Ovary (tissue), 9 donors: ENCODE results near the gene HNRNPC. TPM values are rescaled to one million over a fixed set of nuclear protein-coding genes. Genes with fewer than 3 reads are reported as not detected.

Experiments
- DNase-seq, 5 donors: peaks; one replicate each; pipeline ENCODE4 v3.0.0-alpha.2; 2019 to 2020
- H3K27ac ChIP-seq, 2 donors: fragments of 200-600 bp; one replicate each; pipeline versions ENCODE4 v1.5.1 to v1.8.0; 2019 to 2022
- H3K27me3 ChIP-seq: fragments of 200-600 bp; one replicate; pipeline ENCODE4 v1.8.0; 2022
- H3K36me3 ChIP-seq: fragments of 200-600 bp; sonication (generic); one replicate; pipeline ENCODE4 v1.5.1; 2019
- H3K4me1 ChIP-seq: one replicate; pipeline ENCODE4 v1.8.1; 2013; ENCODE audit warnings: mild to moderate bottlenecking, moderate library complexity; ENCODE audit not compliant: insufficient read depth
- H3K4me3 ChIP-seq: fragments of 200-600 bp; sonication (generic); one replicate; pipeline ENCODE4 v1.5.1; 2017
- H3K9me3 ChIP-seq, 2 donors: fragments of 200-600 bp in 1 of 2; sonication (generic) in 1 of 2; one replicate each; pipeline versions ENCODE4 v1.5.1 to v1.8.1; 2013 to 2019; ENCODE audit warnings: mild to moderate bottlenecking in 1 of 2, moderate library complexity in 1 of 2
- EP300 ChIP-seq: sonication (generic); formaldehyde crosslinking; IDR thresholded peaks from one replicate; pipeline ENCODE4 v1.6.1; 2017; ENCODE audit warnings: antibody characterized with exemption
- POLR2A ChIP-seq: fragments of 450-650 bp; IDR thresholded peaks from one replicate; pipeline ENCODE4 v1.6.1; 2017; ENCODE audit warnings: antibody characterized with exemption, mild to moderate bottlenecking, moderate library complexity
- WGBS, 3 donors: extraction: QIAGEN DNeasy Blood & Tissue Kit in 1 of 3; methylation state at CpG; one replicate each; pipeline versions ENCODE4 v1.1.5 to v1.1.7; 2013 to 2017; 5-methylcytosine and 5-hydroxymethylcytosine counted together
- intact Hi-C, 4 donors: fragments of 100-400 bp; cut with DNase I; formaldehyde crosslinking; loops; one replicate each; pipeline versions ENCODE4 v1.11.0 to v1.15.1; 2022 to 2023
- polyA plus RNA-seq, 2 donors: library from polyadenylated mRNA; stranded (reverse); fragments of 200-250 nt in 1 of 2; fragments of 350-450 nt in 1 of 2; fragmentation: Illumina TruSeq in 1 of 2; extraction: RNeasy Lipid Tissue Mini Kit (QIAGEN cat#74804) in 1 of 2; gene quantifications; one replicate each; pipeline ENCODE4 v1.2.3, GENCODE V29; 2013 to 2014
- total RNA-seq, 7 donors: library from RNA; depleted of rRNA in 2 of 7; stranded (reverse); fragments of >200 nt in 2 of 7; fragmentation: NEBNext Ultra II Directional in 3 of 7; extraction: Animal tissue kit (Norgen Biotek cat#: 25700) in 3 of 7; gene quantifications; one replicate each; pipeline versions ENCODE4 v1.1.0 to v1.2.4, GENCODE V29; 2016 to 2023
- TF ChIP-seq, protein P1 (sequence below), 3 donors: fragments of 450-650 bp in 2 of 3; fragments of 200-600 bp in 1 of 3; IDR thresholded peaks; one replicate each; pipeline versions ENCODE4 v1.5.1 to v1.8.0; 2016 to 2022; ENCODE audit warnings: antibody characterized with exemption in 3 of 3, mild to moderate bottlenecking in 1 of 3
- donor health status: DM: no; HTN: no; CAD: no; lungs with moderate emphysema.
- donor health status: DM: no; HTN: no; CAD: no.
- donor health status: Bipolar disorder and iron deficiency.
- donor health status: DM: yes; HTN: yes; CAD: no.
- donor health status: DM: no; HTN: no; CAD: no.
- donor health status: DM: yes; HTN: yes; CAD: no.

Gene HNRNPC
- total and polyA plus RNA-seq, 9 donors, result 427 to 913 (median 526) TPM

DNA sequence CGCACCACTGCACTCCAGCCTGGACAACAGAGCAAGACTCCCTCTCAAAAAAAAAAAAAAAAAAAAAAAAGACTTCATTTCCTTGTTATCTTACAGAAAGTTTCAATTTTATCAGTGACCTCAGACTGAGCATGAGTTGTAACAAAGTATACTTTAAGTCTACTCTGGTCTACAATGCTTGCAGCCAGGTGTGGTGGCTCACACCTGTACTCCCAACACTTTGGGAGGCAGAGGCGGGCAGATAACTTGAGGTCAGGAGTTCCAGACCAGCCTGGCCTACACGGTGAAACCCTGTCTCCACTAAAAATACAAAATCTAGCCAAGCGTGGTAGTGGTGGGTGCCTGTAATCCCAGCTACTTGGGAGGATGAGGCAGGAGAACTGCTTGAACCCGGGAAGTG, 18.0 kb downstream of the HNRNPC start:
- Histone ChIP-seq H3K4me3 (no peak overlapping the region), H3K27me3 (no peaks in the 10 kb centered on the region), H3K4me1 (peaks cover 9% of the 10 kb centered on the region), H3K36me3 (no peaks in the 10 kb centered on the region), H3K27ac (no peak overlapping the region), H3K9me3 (no peaks in the 10 kb centered on the region)
- 87 to 92% (median 91%) methylated on average over 5 of the region's 5 CpGs for WGBS, 3 donors
- intact Hi-C loops, result no loop called here
- no peak for DNase-seq
- TF ChIP-seq POLR2A (no peak), EP300 (no peak)
- TF ChIP-seq, protein P1, sequence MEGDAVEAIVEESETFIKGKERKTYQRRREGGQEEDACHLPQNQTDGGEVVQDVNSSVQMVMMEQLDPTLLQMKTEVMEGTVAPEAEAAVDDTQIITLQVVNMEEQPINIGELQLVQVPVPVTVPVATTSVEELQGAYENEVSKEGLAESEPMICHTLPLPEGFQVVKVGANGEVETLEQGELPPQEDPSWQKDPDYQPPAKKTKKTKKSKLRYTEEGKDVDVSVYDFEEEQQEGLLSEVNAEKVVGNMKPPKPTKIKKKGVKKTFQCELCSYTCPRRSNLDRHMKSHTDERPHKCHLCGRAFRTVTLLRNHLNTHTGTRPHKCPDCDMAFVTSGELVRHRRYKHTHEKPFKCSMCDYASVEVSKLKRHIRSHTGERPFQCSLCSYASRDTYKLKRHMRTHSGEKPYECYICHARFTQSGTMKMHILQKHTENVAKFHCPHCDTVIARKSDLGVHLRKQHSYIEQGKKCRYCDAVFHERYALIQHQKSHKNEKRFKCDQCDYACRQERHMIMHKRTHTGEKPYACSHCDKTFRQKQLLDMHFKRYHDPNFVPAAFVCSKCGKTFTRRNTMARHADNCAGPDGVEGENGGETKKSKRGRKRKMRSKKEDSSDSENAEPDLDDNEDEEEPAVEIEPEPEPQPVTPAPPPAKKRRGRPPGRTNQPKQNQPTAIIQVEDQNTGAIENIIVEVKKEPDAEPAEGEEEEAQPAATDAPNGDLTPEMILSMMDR (IDR thresholded peaks at IDR 0.05), result no peak

DNA sequence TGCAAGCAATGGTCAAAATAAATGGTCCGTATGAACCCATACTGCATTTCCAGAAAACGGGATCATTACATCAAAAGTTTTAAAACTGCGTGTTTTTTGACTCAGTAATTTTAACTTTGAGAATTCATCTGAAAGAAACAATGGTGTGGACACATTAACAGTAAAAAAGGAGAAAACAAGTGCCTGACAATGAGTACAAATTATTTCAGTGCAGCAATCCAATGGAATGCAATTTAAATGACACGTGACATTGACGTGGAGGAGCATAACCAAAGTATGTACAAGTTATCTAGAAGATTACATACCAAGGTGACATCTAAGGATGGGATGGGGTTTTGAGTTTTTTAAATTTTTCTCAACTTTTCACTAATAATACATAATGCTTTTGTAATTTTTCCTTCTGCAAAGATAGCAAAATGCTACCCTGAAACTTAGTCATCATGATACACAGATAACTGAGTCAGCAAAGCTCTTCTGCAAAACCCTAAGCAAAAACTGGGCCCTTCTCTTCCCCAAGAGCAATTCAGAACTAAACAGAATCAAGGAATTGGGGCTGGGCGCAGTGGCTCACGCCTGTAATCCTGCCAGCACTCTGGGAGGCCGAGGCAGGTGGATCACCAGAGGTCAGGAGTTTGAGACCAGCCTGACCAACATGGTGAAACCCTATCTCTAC, 20.4 kb downstream of the HNRNPC start:
- 85 to 91% (median 89%) methylated on average over 8 of the region's 8 CpGs for WGBS, 3 donors
- DNase-seq, result no peak
- H3K36me3 ChIP-seq, result no peaks in the 10 kb centered on the region

DNA sequence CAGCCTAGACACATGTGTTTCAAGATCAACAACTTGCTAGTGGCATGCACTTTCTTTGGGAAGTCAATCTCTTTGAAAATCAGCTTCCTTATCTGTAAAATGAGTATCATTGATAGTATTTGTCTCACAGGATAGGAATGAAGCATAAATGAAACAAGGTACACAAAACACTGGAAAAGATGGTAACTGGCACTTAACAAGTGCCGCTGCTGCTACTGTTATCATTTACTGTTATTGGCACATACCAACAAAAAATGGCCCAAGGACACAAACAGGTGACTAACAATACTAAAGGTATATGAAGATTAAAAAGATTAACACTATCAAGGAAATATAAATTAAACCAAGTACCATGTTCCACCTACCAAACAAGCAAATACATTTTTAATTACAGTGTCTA, 20.9 kb downstream of the HNRNPC start:
- Histone ChIP-seq H3K27ac (no peak overlapping the region), H3K4me1 (peaks cover 9% of the 10 kb centered on the region), H3K27me3 (no peaks in the 10 kb centered on the region), H3K9me3 (no peaks in the 10 kb centered on the region), H3K4me3 (no peak overlapping the region), H3K36me3 (no peaks in the 10 kb centered on the region)
- DNase-seq, result no peak
- intact Hi-C loops, result no loop called here
- 93 to 97% (median 96%) methylated on average over 1 of the region's 1 CpG for WGBS, 3 donors
- TF ChIP-seq, protein P1 (IDR thresholded peaks at IDR 0.05), result no peak
- TF ChIP-seq EP300, result no peak
- no peak for TF ChIP-seq POLR2A

More for the DNA sequence above, 20.4 kb downstream of the HNRNPC start:
- intact Hi-C loops, result no loop called here
- Histone ChIP-seq H3K4me3 (no peak overlapping the region), H3K27me3 (no peaks in the 10 kb centered on the region), H3K9me3 (no peaks in the 10 kb centered on the region), H3K4me1 (peaks cover 9% of the 10 kb centered on the region), H3K27ac (no peak overlapping the region)
- TF ChIP-seq EP300 (no peak), POLR2A (no peak)
- TF ChIP-seq, protein P1 (IDR thresholded peaks at IDR 0.05), result no peak

DNA sequence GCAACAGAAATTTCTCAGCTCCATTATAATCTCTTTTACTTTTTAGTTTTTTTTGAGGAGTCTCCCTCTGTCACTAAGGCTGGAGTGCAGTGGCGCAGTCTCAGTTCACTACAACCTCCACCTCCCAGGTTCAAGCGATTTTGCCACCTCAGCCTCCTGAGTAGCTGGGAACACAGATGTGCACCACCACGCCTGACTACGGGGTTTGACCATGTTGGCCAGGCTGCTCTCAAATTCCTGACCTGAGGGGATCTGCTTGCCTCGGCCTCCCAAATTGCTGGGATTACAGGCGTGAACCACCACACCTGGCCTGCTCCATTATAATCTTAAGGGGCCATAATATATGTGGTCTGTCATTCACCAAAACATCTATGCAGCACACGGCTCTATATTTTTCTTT, 23.4 kb downstream of the HNRNPC start:
- no peaks in the 10 kb centered on the region for H3K27me3 ChIP-seq
- H3K4me3 ChIP-seq, result no peak overlapping the region
- intact Hi-C loops, result no loop called here
- TF ChIP-seq EP300 (no peak), POLR2A (no peak)
- TF ChIP-seq, protein P1 (IDR thresholded peaks at IDR 0.05), result no peak
- H3K36me3 ChIP-seq, result no peaks in the 10 kb centered on the region
- no peak for DNase-seq
- H3K9me3 ChIP-seq, result no peaks in the 10 kb centered on the region
- peaks cover 8% of the 10 kb centered on the region for H3K4me1 ChIP-seq
- H3K27ac ChIP-seq, result no peak overlapping the region
- 90 to 92% (median 91%) methylated on average over 7 of the region's 7 CpGs for WGBS, 3 donors
